SK-N-SH (cell line): ENCODE data around the gene IL6R. TPM values are rescaled to one million over a fixed set of nuclear protein-coding genes. Genes with fewer than 3 reads are reported as not detected.

Source experiments
- CTCF ChIA-PET: fragments of 300-600, 350-600 bp; formaldehyde crosslinking; extraction: SDS; loops from one replicate; lab custom pipeline; 2021; lab: Yijun Ruan, JAX
- POLR2A ChIA-PET: fragments of 350-600 bp; sonication (Branson Sonifier 250); formaldehyde crosslinking; extraction: SDS; loops from one replicate; lab custom pipeline; 2020; ENCODE audit warnings: antibody characterized with exemption, inconsistent platforms; lab: Yijun Ruan, JAX
- DNase-seq: peaks from one replicate; pipeline ENCODE4 v3.0.0; 2012
- H2AFZ ChIP-seq: fragments of 200-600 bp; sonication (generic); 2 replicates; pipeline ENCODE4 v1.8.1; 2016; ENCODE audit warnings: antibody characterized with exemption, mild to moderate bottlenecking, low read depth
- H3F3A ChIP-seq: fragments of 200-600 bp; sonication (generic); replicated peaks from 2 replicates; pipeline ENCODE3; 2016; ENCODE audit warnings: antibody characterized with exemption, mild to moderate bottlenecking; ENCODE audit not compliant: insufficient read depth
- H3K27ac ChIP-seq, 2 experiments: fragments of 200-500 bp in 1 of 2; fragments of 200-600 bp in 1 of 2; sonication (Bioruptor generic) in 1 of 2; sonication (generic), shearing (Covaris generic) in 1 of 2; 2 replicates each; pipeline versions ENCODE4 v1.5.1 to v1.6.1; 2014 to 2016; ENCODE audit warnings: low read depth in 2 of 2, inconsistent platforms in 1 of 2, low read length in 1 of 2, mild to moderate bottlenecking in 1 of 2, mixed read lengths in 1 of 2
- H3K27me3 ChIP-seq: fragments of 200-600 bp; sonication (generic), shearing (Covaris generic); 2 replicates; pipeline ENCODE4 v1.6.1; 2016; ENCODE audit warnings: mixed run types; ENCODE audit not compliant: insufficient read depth
- H3K36me3 ChIP-seq, 2 experiments: fragments of 200-500 bp in 1 of 2; fragments of 200-600 bp in 1 of 2; sonication (Bioruptor generic) in 1 of 2; sonication (generic) in 1 of 2; replicated peaks in 1 of 2; 2 replicates each; pipeline versions ENCODE3 to v1.5.1; 2014 to 2016; ENCODE audit warnings: low read length in 1 of 2, mild to moderate bottlenecking in 1 of 2; ENCODE audit not compliant: insufficient read depth in 2 of 2, control insufficient read depth in 1 of 2
- H3K4me1 ChIP-seq, 2 experiments: fragments of 200-500 bp in 1 of 2; fragments of 200-600 bp in 1 of 2; sonication (Bioruptor generic) in 1 of 2; sonication (generic), shearing (Covaris generic) in 1 of 2; 2 replicates each; pipeline versions ENCODE4 v1.5.1 to v1.6.1; 2014 to 2016; ENCODE audit warnings: low read depth in 1 of 2, low read length in 1 of 2, mixed run types in 1 of 2; ENCODE audit not compliant: insufficient read depth in 2 of 2, control insufficient read depth in 1 of 2
- H3K4me2 ChIP-seq: fragments of 200-600 bp; sonication (generic), shearing (Covaris generic); 2 replicates; pipeline ENCODE4 v1.6.1; 2017; ENCODE audit warnings: mixed run types
- H3K4me3 ChIP-seq, 2 experiments: fragments of 200-500 bp in 1 of 2; fragments of 200-600 bp in 1 of 2; sonication (Bioruptor generic) in 1 of 2; sonication (generic), shearing (Covaris generic) in 1 of 2; 2 replicates each; pipeline versions ENCODE4 v1.5.1 to v1.8.1; 2014 to 2016; ENCODE audit warnings: low read depth in 2 of 2, inconsistent platforms in 1 of 2, low read length in 1 of 2, mild to moderate bottlenecking in 1 of 2, mixed read lengths in 1 of 2, moderate library complexity in 1 of 2
- H3K79me2 ChIP-seq: fragments of 200-600 bp; sonication (generic); 2 replicates; pipeline ENCODE4 v1.8.1; 2017; ENCODE audit warnings: mild to moderate bottlenecking; ENCODE audit not compliant: insufficient read depth
- H3K9ac ChIP-seq: fragments of 200-600 bp; sonication (generic); 2 replicates; pipeline ENCODE4 v1.6.1; 2017; ENCODE audit warnings: mixed run types
- H3K9me2 ChIP-seq: fragments of 200-600 bp; sonication (generic); 2 replicates; pipeline ENCODE4 v1.6.1; 2017; ENCODE audit warnings: mixed run types
- H3K9me3 ChIP-seq: fragments of 200-600 bp; sonication (generic); 2 replicates; pipeline ENCODE4 v1.6.1; 2017; ENCODE audit warnings: mixed run types, mild to moderate bottlenecking, moderate library complexity
- H4K20me1 ChIP-seq: fragments of 200-600 bp; sonication (generic); 2 replicates; pipeline ENCODE4 v1.6.1; 2017; ENCODE audit warnings: mild to moderate bottlenecking, mixed run types; ENCODE audit not compliant: insufficient read depth
- CTCF ChIP-seq: fragments of 200-600 bp; sonication (generic); IDR thresholded peaks from 2 replicates; pipeline ENCODE4 v1.6.1; 2017; ENCODE audit warnings: antibody characterized with exemption, mild to moderate bottlenecking, moderate library complexity
- EP300 ChIP-seq, 2 experiments: IDR thresholded peaks; 2 replicates each; pipeline versions ENCODE4 v1.4.0 to v1.6.1; 2012; ENCODE audit warnings: borderline replicate concordance in 1 of 2, low read depth in 1 of 2, low read length in 1 of 2
- EZH2phosphoT487 ChIP-seq: fragments of 200-600 bp; sonication (generic); IDR thresholded peaks from 2 replicates; pipeline ENCODE4 v1.6.1; 2017; ENCODE audit warnings: low read depth, mixed run types, mild to moderate bottlenecking, antibody characterized with exemption, moderate library complexity, borderline replicate concordance
- FOSL2 ChIP-seq: IDR thresholded peaks from 2 replicates; pipeline ENCODE4 v1.4.0; 2012; ENCODE audit warnings: low read depth, mild to moderate bottlenecking, moderate library complexity, borderline replicate concordance
- GABPA ChIP-seq: IDR thresholded peaks from 2 replicates; pipeline ENCODE4 v1.4.0; 2012; ENCODE audit warnings: low read depth, mild to moderate bottlenecking
- GATA2 ChIP-seq: sonication (generic); formaldehyde crosslinking; IDR thresholded peaks from 2 replicates; pipeline ENCODE4 v1.5.0; 2020; ENCODE audit warnings: mild to moderate bottlenecking, missing genetic modification reagents
- JUND ChIP-seq: IDR thresholded peaks from 2 replicates; pipeline ENCODE4 v1.4.0; 2012
- MEF2A ChIP-seq: IDR thresholded peaks from 2 replicates; pipeline ENCODE4 v1.4.0; 2012; ENCODE audit warnings: low read depth, borderline replicate concordance
- MXI1 ChIP-seq: IDR thresholded peaks from 2 replicates; pipeline ENCODE4 v1.6.1; 2012; ENCODE audit warnings: mild to moderate bottlenecking, low read depth, low read length, improper control_type of control experiment
- NRF1 ChIP-seq: IDR thresholded peaks from 2 replicates; pipeline ENCODE4 v1.6.1; 2012; ENCODE audit warnings: low read depth, mild to moderate bottlenecking, low read length
- POLR2AphosphoS5 ChIP-seq: IDR thresholded peaks from 2 replicates; pipeline ENCODE4 v1.6.1; 2012; ENCODE audit warnings: low read depth, low read length
- RCOR1 ChIP-seq: fragments of 150-350 bp; IDR thresholded peaks from 2 replicates; pipeline ENCODE4 v1.6.1; 2017; ENCODE audit warnings: antibody characterized with exemption, low read length
- REST ChIP-seq: IDR thresholded peaks from 2 replicates; pipeline ENCODE4 v1.6.1; 2012; ENCODE audit warnings: mild to moderate bottlenecking, low read depth, low read length, moderate library complexity
- RFX5 ChIP-seq: IDR thresholded peaks from 2 replicates; pipeline ENCODE4 v1.6.1; 2012; ENCODE audit warnings: mild to moderate bottlenecking, improper control_type of control experiment, low read length
- RXRA ChIP-seq: IDR thresholded peaks from 2 replicates; pipeline ENCODE4 v1.4.0; 2012; ENCODE audit warnings: low read depth, mild to moderate bottlenecking, borderline replicate concordance
- SIN3A ChIP-seq: IDR thresholded peaks from 2 replicates; pipeline ENCODE4 v1.6.1; 2012; ENCODE audit warnings: low read depth, mild to moderate bottlenecking, low read length, moderate library complexity, borderline replicate concordance
- SMC3 ChIP-seq: IDR thresholded peaks from 2 replicates; pipeline ENCODE4 v1.6.1; 2012; ENCODE audit warnings: low read depth, low read length, improper control_type of control experiment
- TCF12 ChIP-seq: IDR thresholded peaks from 2 replicates; pipeline ENCODE4 v1.4.0; 2012
- ZBTB33 ChIP-seq: IDR thresholded peaks from 2 replicates; pipeline ENCODE4 v1.4.0; 2012; ENCODE audit warnings: low read depth, borderline replicate concordance
- WGBS: methylation state at CpG from one replicate; pipeline ENCODE4 v1.1.6; 2017; ENCODE audit warnings: low lambda C conversion rate; 5-methylcytosine and 5-hydroxymethylcytosine counted together
- polyA plus RNA-seq, 3 experiments: library from polyadenylated mRNA; depleted of rRNA; stranded (reverse); fragments of >200 nt; gene quantifications; 2 replicates each; pipeline ENCODE4 v1.2.3, GENCODE V29; 2012

IL6R gene
- polyA plus RNA-seq, 1 of the 3 experiments (the other 2 are of a cell fraction) = 2.8 TPM

DNA sequence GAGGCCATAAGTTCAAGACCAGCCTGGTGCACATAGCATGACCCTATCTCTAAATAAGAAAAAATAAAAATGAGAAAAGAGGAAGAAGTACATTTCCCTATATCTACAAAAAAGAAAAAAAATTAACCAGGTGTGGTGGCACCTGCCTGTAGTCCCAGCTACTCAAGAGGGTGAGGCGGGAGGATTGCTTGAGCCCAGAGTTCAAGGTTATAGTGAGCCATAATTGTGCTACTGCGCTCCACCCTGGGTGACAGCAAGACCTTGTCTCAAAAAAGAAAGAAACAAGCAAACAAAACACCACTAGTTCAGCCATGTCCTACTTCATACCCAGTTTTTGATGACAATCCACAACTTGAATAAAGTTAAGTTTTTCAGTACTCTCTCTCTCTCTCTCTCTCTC is 66.2 kb downstream of the IL6R start:
- POLR2A ChIA-PET = no interaction called here
- WGBS = 96% methylated on average over 2 of the region's 2 CpGs
- H3K27me3 ChIP-seq = no peaks in the 10 kb centered on the region

More for the DNA sequence above, 66.2 kb downstream of the IL6R start:
- H3K4me2 ChIP-seq = no peak overlapping the region
- H3K9me2 ChIP-seq = no peaks in the 10 kb centered on the region
- CTCF ChIA-PET = interaction anchor here (0.7 to 3.5 kb wide), 3 partner anchors 9 to 1659 kb away, joined by 3 to 25 read pairs (median 3); no protein-coding TSS in a partner anchor
- no peaks in the 10 kb centered on the region for H4K20me1 ChIP-seq
- peaks cover 0 to 4% of the 10 kb centered on the region in 2 experiments; a peak in 1 of 4 replicates for H3K4me1 ChIP-seq
- no peaks in the 10 kb centered on the region for H3K79me2 ChIP-seq
- peaks cover 7% of the 10 kb centered on the region for H3F3A ChIP-seq
- DNase-seq = no peak
- no peak overlapping the region for H3K4me3 ChIP-seq
- TF ChIP-seq FOSL2 (no peak), CTCF (no peak), RFX5 (no peak), SMC3 (no peak), RXRA (no peak), EP300 (IDR thresholded peaks at IDR 0.05; ENCODE audit: borderline replicate concordance in 1 of 2, low read depth in 1 of 2, low read length in 1 of 2) (no peak), GABPA (no peak), SIN3A (no peak), NRF1 (no peak), ZBTB33 (no peak), REST (no peak), MXI1 (no peak), POLR2AphosphoS5 (no peak), TCF12 (no peak), EZH2phosphoT487 (no peak), MEF2A (no peak), RCOR1 (no peak), JUND (no peak), GATA2 (CRISPR knock-in tag) (no peak)
- no peak overlapping the region for H2AFZ ChIP-seq
- H3K9me3 ChIP-seq = no peaks in the 10 kb centered on the region
- H3K9ac ChIP-seq = no peak overlapping the region
- no peaks in the 10 kb centered on the region for H3K36me3 ChIP-seq
- no peak overlapping the region for H3K27ac ChIP-seq
